H7 (cell line): ENCODE measurements around the gene ZNF804B. TPM values are rescaled to one million over a fixed set of nuclear protein-coding genes. Genes with fewer than 3 reads are reported as not detected.
"Not testable (repeated sequence)": the region's sequence is repeated elsewhere in the genome, so short reads cannot be mapped to it uniquely, and the experiment has no call there.

Experiments
- DNase-seq: peaks from one replicate; pipeline ENCODE4 v3.0.0; 2012
- H3K27me3 ChIP-seq: 2 replicates; pipeline ENCODE4 v1.6.0; 2011; ENCODE audit warnings: mild to moderate bottlenecking, low read length; ENCODE audit not compliant: control insufficient read depth, insufficient read depth
- H3K36me3 ChIP-seq: replicated peaks from 2 replicates; pipeline ENCODE4 v1.5.1; 2011; ENCODE audit warnings: low read length; ENCODE audit not compliant: control insufficient read depth, insufficient read depth
- H3K4me3 ChIP-seq: 2 replicates; pipeline ENCODE4 v1.5.1; 2011; ENCODE audit warnings: low read depth, mild to moderate bottlenecking, control low read depth, low read length, moderate library complexity; ENCODE audit not compliant: insufficient read depth
- total RNA-seq: library from RNA; depleted of rRNA; stranded (reverse); fragments of >200 nt; shearing (Covaris generic); gene quantifications from 2 replicates; pipeline ENCODE4 v1.2.3, GENCODE V29; 2014

The ZNF804B gene
- total RNA-seq, 1 experiment from 2014 or later, result not detected

GRCh38 chr7:89129600-89130375, 370.3 kb downstream of the ZNF804B start:
- DNase-seq, result no peak
- Histone ChIP-seq H3K4me3 (no peak overlapping the region), H3K36me3 (no peaks in the 10 kb centered on the region), H3K27me3 (no peaks in the 10 kb centered on the region)

- no peak for DNase-seq
- no peaks in the 10 kb centered on the region for H3K27me3 ChIP-seq
- H3K36me3 ChIP-seq, result no peaks in the 10 kb centered on the region
- H3K4me3 ChIP-seq, result no peak overlapping the region
These were observed 373.9 kb downstream of the ZNF804B start for GRCh38 chr7:89133357-89133756.

GRCh38 chr7:89133819-89134218, 374.3 kb downstream of the ZNF804B start:
- no peak for DNase-seq
- Histone ChIP-seq H3K4me3 (no peak overlapping the region), H3K36me3 (no peaks in the 10 kb centered on the region), H3K27me3 (no peaks in the 10 kb centered on the region)

- Histone ChIP-seq H3K36me3 (no peaks in the 10 kb centered on the region), H3K4me3 (no peak overlapping the region), H3K27me3 (no peaks in the 10 kb centered on the region)
- no peak for DNase-seq
These were observed 386.3 kb downstream of the ZNF804B start for GRCh38 chr7:89145801-89146200.

GRCh38 chr7:89160107-89160506, 400.6 kb downstream of the ZNF804B start:
- H3K27me3 ChIP-seq, result no peaks in the 10 kb centered on the region
- DNase-seq, result no peak
- H3K36me3 ChIP-seq, result no peaks in the 10 kb centered on the region
- H3K4me3 ChIP-seq, result no peak overlapping the region

- H3K4me3 ChIP-seq, result no peak overlapping the region
- H3K27me3 ChIP-seq, result no peaks in the 10 kb centered on the region
- H3K36me3 ChIP-seq, result no peaks in the 10 kb centered on the region
- DNase-seq, result no peak
These were observed 405.9 kb downstream of the ZNF804B start for GRCh38 chr7:89165421-89165820.

- no peaks in the 10 kb centered on the region for H3K27me3 ChIP-seq
- no peaks in the 10 kb centered on the region for H3K36me3 ChIP-seq
- no peak for DNase-seq
- H3K4me3 ChIP-seq, result no peak overlapping the region
These were observed 411.1 kb downstream of the ZNF804B start for GRCh38 chr7:89170628-89171027.

- no peak for DNase-seq
- Histone ChIP-seq H3K4me3 (no peak overlapping the region), H3K27me3 (no peaks in the 10 kb centered on the region), H3K36me3 (no peaks in the 10 kb centered on the region)
These were observed 422.6 kb downstream of the ZNF804B start for GRCh38 chr7:89182116-89182515.

GRCh38 chr7:89183712-89184111, 424.2 kb downstream of the ZNF804B start:
- H3K36me3 ChIP-seq, result no peaks in the 10 kb centered on the region

GRCh38 chr7:89200758-89201157, 441.3 kb downstream of the ZNF804B start:
- no peaks in the 10 kb centered on the region for H3K36me3 ChIP-seq
- no peaks in the 10 kb centered on the region for H3K27me3 ChIP-seq
- H3K4me3 ChIP-seq, result no peak overlapping the region
- no peak for DNase-seq

More at GRCh38 chr7:89183712-89184111, 424.2 kb downstream of the ZNF804B start:
- DNase-seq, result no peak
- Histone ChIP-seq H3K27me3 (no peaks in the 10 kb centered on the region), H3K4me3 (no peak overlapping the region)

GRCh38 chr7:89223900-89224395, 464.4 kb downstream of the ZNF804B start:
- no peaks in the 10 kb centered on the region for H3K36me3 ChIP-seq
- H3K4me3 ChIP-seq, result no peak overlapping the region
- no peak for DNase-seq
- no peaks in the 10 kb centered on the region for H3K27me3 ChIP-seq

GRCh38 chr7:89228688-89229171, 469.2 kb downstream of the ZNF804B start:
- not testable (repeated sequence) for H3K4me3 ChIP-seq, DNase-seq, H3K27me3 ChIP-seq, H3K36me3 ChIP-seq

- Histone ChIP-seq H3K4me3 (no peak overlapping the region), H3K36me3 (no peaks in the 10 kb centered on the region), H3K27me3 (no peaks in the 10 kb centered on the region)
- no peak for DNase-seq
These were observed 478.7 kb downstream of the ZNF804B start for GRCh38 chr7:89238156-89238555.

GRCh38 chr7:89246196-89246595, 486.7 kb downstream of the ZNF804B start:
- H3K27me3 ChIP-seq, result no peaks in the 10 kb centered on the region
- H3K4me3 ChIP-seq, result no peak overlapping the region
- DNase-seq, result no peak
- no peaks in the 10 kb centered on the region for H3K36me3 ChIP-seq

GRCh38 chr7:89247207-89247606, 487.7 kb downstream of the ZNF804B start:
- H3K4me3 ChIP-seq, result no peak overlapping the region
- no peaks in the 10 kb centered on the region for H3K36me3 ChIP-seq
- DNase-seq, result no peak
- no peaks in the 10 kb centered on the region for H3K27me3 ChIP-seq
